Chondrocyte (in vitro differentiated cells): ENCODE data around the gene ATF6B. TPM values are rescaled to one million over a fixed set of nuclear protein-coding genes. Genes with fewer than 3 reads are reported as not detected.

ENCODE experiments used
- DNase-seq: peaks from one replicate; pipeline ENCODE4 v3.0.0; 2021; ENCODE audit warnings: mixed read lengths, low spot score
- H3K27ac Mint-ChIP-seq: one replicate; pipeline ENCODE4 v1.8.0; 2021; ENCODE audit warnings: mild to moderate bottlenecking, moderate library complexity, mixed read lengths; ENCODE audit not compliant: unreplicated experiment
- H3K27me3 Mint-ChIP-seq: 2 replicates; pipeline ENCODE4 v1.8.0; 2021; ENCODE audit warnings: low read depth, mixed read lengths
- H3K36me3 Mint-ChIP-seq: 2 replicates; pipeline ENCODE4 v1.8.0; 2021; ENCODE audit warnings: low read depth, mixed read lengths
- H3K4me1 Mint-ChIP-seq: 2 replicates; pipeline ENCODE4 v1.8.0; 2021; ENCODE audit warnings: low read depth, mild to moderate bottlenecking, mixed read lengths
- H3K4me3 Mint-ChIP-seq: one replicate; pipeline ENCODE4 v1.8.0; 2021; ENCODE audit warnings: mild to moderate bottlenecking, moderate library complexity, mixed read lengths; ENCODE audit not compliant: unreplicated experiment
- H3K9me3 Mint-ChIP-seq: 2 replicates; pipeline ENCODE4 v1.8.0; 2021; ENCODE audit warnings: low read depth, mixed read lengths
- total RNA-seq: library from RNA; stranded (reverse); gene quantifications from 3 replicates; pipeline ENCODE4 v1.2.1, GENCODE V29; 2021
- TF ChIP-seq, protein P1 (sequence below): fragments of 200-600 bp; sonication (generic); IDR thresholded peaks from 2 replicates; pipeline ENCODE4 v1.5.0; 2021; ENCODE audit warnings: antibody characterized with exemption, mild to moderate bottlenecking, moderate library complexity

Gene ATF6B
- total RNA-seq, 1 donor from 2014 or later = 68.0 TPM

DNA sequence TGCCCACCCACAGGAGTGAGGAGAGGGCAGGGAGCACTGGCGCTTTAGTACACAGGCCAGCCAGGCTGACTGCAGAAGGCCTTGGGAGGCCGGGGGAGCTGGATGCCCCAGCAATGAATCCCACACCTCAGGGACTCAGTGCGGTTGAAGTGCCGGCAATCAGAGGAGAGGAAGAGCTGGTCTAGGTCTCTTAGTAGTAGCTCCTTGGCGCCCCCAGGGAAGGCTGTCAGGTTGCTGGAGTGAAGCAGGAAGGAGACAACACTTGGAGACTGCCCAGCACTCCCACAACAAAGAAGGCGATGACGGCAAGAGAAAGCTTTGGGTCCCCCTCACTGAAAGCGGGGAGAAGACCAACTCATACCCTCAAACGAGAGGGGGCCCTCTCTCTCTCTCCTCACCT is 10.6 kb downstream of the ATF6B start:
- Mint-ChIP-seq H3K27me3 (no peaks in the 10 kb centered on the region), H3K27ac (no peak overlapping the region), H3K4me3 (no peak overlapping the region), H3K36me3 (peaks cover 26% of the 10 kb centered on the region), H3K9me3 (no peaks in the 10 kb centered on the region), H3K4me1 (peaks cover 28% of the 10 kb centered on the region)
- TF ChIP-seq, protein P1, sequence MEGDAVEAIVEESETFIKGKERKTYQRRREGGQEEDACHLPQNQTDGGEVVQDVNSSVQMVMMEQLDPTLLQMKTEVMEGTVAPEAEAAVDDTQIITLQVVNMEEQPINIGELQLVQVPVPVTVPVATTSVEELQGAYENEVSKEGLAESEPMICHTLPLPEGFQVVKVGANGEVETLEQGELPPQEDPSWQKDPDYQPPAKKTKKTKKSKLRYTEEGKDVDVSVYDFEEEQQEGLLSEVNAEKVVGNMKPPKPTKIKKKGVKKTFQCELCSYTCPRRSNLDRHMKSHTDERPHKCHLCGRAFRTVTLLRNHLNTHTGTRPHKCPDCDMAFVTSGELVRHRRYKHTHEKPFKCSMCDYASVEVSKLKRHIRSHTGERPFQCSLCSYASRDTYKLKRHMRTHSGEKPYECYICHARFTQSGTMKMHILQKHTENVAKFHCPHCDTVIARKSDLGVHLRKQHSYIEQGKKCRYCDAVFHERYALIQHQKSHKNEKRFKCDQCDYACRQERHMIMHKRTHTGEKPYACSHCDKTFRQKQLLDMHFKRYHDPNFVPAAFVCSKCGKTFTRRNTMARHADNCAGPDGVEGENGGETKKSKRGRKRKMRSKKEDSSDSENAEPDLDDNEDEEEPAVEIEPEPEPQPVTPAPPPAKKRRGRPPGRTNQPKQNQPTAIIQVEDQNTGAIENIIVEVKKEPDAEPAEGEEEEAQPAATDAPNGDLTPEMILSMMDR = no peak
- DNase-seq = no peak

DNA sequence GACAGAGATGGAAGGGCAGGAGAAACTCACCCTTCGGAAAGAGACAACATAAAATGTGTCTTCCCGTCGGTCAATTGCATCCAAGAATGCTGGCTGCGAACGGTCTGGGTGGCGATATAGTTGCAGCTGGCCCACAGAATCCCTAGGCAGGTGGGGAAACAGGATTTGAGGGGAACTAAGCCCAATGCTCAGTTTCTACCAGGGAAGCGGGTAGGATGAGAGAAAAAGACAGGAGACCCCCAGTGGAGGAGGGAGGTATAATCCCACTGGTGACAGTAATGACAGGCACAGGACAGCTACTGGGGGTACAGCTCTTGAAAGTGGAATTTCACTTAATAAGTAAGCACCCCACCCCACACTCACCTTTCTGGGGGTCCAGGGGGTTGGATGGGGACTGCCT is 11.4 kb downstream of the ATF6B start:
- H3K4me1 Mint-ChIP-seq = peaks cover 28% of the 10 kb centered on the region
- H3K27me3 Mint-ChIP-seq = no peaks in the 10 kb centered on the region
- no peak overlapping the region for H3K27ac Mint-ChIP-seq
- peaks cover 21% of the 10 kb centered on the region for H3K36me3 Mint-ChIP-seq
- no peak overlapping the region for H3K4me3 Mint-ChIP-seq
- H3K9me3 Mint-ChIP-seq = no peaks in the 10 kb centered on the region
- DNase-seq = no peak
- TF ChIP-seq, protein P1 = peak; percentile 72

DNA sequence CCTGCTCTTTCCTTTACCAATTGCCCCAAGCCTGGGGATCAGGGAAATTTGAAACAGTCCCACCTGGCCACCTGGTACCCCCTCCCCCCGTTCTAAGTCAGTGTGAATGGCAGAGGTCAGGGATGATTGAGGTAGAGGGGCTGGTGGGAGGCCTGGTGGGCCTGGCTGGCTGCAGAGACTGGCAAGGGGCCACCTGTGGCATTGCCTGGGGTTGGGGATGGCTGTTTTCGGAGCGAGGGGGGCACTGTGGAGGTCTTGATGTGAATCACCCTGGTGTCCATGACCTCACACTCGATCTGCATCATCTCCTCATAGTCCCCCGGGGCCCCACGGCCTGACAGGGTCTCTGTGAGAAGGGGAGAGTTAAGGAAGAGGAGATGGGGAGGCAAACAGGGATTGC is 12.4 kb downstream of the ATF6B start:
- peaks cover 14% of the 10 kb centered on the region for H3K36me3 Mint-ChIP-seq
- no peak overlapping the region for H3K4me3 Mint-ChIP-seq
- H3K9me3 Mint-ChIP-seq = no peaks in the 10 kb centered on the region
- DNase-seq = no peak
- H3K27me3 Mint-ChIP-seq = no peaks in the 10 kb centered on the region
- TF ChIP-seq, protein P1 = no peak
- no peak overlapping the region for H3K27ac Mint-ChIP-seq
- H3K4me1 Mint-ChIP-seq = peaks cover 28% of the 10 kb centered on the region

DNA sequence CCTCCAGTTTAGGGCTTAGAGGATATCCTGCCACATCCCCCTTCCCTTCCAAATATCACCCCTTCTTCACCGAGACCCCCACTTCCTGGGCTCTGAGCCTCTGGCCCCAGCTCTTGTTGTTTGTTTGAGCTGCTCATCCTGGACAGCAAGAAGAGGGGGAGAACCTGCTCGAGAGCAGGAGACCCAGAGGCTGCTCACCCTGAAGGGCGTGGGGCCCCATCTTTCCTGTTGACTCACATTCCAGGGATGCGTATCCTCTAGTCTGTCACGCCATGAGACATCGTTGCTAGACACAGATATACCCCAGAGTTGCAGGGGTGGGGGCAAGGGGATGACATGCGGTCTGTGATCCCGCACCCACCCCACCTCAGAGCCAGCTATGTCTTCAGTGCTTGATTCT is 13.2 kb downstream of the ATF6B start:
- peaks cover 29% of the 10 kb centered on the region for H3K4me1 Mint-ChIP-seq
- peaks cover 14% of the 10 kb centered on the region for H3K36me3 Mint-ChIP-seq
- no peak overlapping the region for H3K4me3 Mint-ChIP-seq
- no peak for DNase-seq
- H3K27ac Mint-ChIP-seq = peak overlapping the region; percentile 67
- H3K27me3 Mint-ChIP-seq = peaks cover 3% of the 10 kb centered on the region
- TF ChIP-seq, protein P1 = no peak
- H3K9me3 Mint-ChIP-seq = no peaks in the 10 kb centered on the region

DNA sequence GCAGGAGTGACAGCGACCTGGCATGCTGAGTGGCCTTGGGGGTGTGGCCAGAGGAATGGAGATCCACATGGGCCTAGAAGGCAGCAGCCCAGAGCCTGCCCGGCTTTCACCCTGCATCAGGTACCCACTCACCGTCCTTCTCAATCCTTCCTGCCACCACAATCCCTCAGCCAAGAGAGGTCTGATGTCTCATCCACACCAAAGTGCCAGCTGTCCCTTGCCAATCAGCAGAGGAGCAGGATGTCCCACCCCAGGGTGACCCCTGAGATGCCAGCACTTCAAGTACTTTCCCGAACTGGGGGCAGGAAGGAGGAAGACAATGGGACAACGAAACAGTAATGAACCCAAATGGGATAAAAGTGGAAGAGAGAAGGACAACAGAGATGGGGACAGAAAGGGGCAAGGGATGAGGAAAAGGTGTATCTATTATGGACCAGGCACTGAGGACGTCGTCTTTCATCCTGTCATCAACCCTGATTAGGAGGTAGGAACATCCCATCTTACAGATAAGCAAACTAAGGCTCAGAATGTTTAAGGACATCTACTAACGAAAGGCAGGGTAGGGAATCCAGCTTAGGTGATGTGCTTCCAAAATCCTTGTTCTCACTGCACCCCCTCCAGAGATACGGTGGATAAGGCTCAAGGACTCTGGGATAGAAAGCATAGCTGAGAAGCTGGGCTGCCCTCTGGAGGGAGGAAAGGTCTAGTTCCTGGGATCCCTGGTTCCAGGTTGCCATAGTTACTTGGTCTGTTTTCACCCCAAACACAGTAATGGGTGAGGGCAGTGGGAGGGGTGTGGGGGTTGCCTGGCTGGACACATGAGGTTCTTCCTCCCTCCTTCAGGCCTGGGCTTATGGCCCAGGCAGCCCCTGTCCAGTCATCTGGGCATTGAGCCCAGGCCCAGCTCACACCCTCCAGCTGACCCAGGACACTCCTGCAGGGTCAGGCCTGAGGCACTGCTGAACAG is 14.4 kb downstream of the ATF6B start:
- no peak for DNase-seq
- no peak overlapping the region for H3K4me3 Mint-ChIP-seq
- H3K27ac Mint-ChIP-seq = peak overlapping the region; percentile 67
- H3K4me1 Mint-ChIP-seq = peaks cover 25% of the 10 kb centered on the region
- peaks cover 13% of the 10 kb centered on the region for H3K36me3 Mint-ChIP-seq
- H3K27me3 Mint-ChIP-seq = peaks cover 8% of the 10 kb centered on the region
- TF ChIP-seq, protein P1 = peak; percentile 75
- H3K9me3 Mint-ChIP-seq = no peaks in the 10 kb centered on the region
